ENCODE data around the gene GRB10.

The GRB10 gene

GRCh38 chr7:50693455-50694130 is 89.1 kb downstream of the GRB10 start:
- Histone ChIP-seq H3K36me3 (ENCODE audit: control insufficient read depth in 2 of 2, insufficient read depth in 2 of 2, low read length in 2 of 2) (peaks cover 0 to 4% of the 10 kb centered on the region in 2 donors), H3K27me3 (ENCODE audit: control insufficient read depth in 1 of 2, insufficient read depth in 2 of 2, low read length in 2 of 2) (no peaks in the 10 kb centered on the region), H3K4me1 (ENCODE audit: control insufficient read depth, insufficient read depth, low read length) (peaks cover 19% of the 10 kb centered on the region), H3K9ac (ENCODE audit: low read length in 2 of 2) (no peak overlapping the region), H3K27ac (ENCODE audit: low read length) (no peak overlapping the region), H3K4me3 (ENCODE audit: low read length in 2 of 2) (no peak overlapping the region), H3K9me3 (ENCODE audit: control insufficient read depth in 2 of 2, low read length in 2 of 2) (no peaks in the 10 kb centered on the region)

GRCh38 chr7:50690541-50691011 is 92.1 kb downstream of the GRB10 start:
- H3K27ac ChIP-seq (ENCODE audit: low read length) = no peak overlapping the region
- no peaks in the 10 kb centered on the region for H3K9me3 ChIP-seq (ENCODE audit: control insufficient read depth in 2 of 2, low read length in 2 of 2)
- no peaks in the 10 kb centered on the region for H3K27me3 ChIP-seq (ENCODE audit: control insufficient read depth in 1 of 2, insufficient read depth in 2 of 2, low read length in 2 of 2)
- peaks cover 0 to 7% of the 10 kb centered on the region in 2 donors for H3K36me3 ChIP-seq (ENCODE audit: control insufficient read depth in 2 of 2, insufficient read depth in 2 of 2, low read length in 2 of 2)
- peaks cover 30% of the 10 kb centered on the region for H3K4me1 ChIP-seq (ENCODE audit: control insufficient read depth, insufficient read depth, low read length)
- H3K4me3 ChIP-seq (ENCODE audit: low read length in 2 of 2) = no peak overlapping the region
- H3K9ac ChIP-seq (ENCODE audit: low read length in 2 of 2) = no peak overlapping the region

- Histone ChIP-seq H3K4me1 (ENCODE audit: control insufficient read depth, insufficient read depth, low read length) (peaks cover 31% of the 10 kb centered on the region), H3K27me3 (ENCODE audit: control insufficient read depth in 1 of 2, insufficient read depth in 2 of 2, low read length in 2 of 2) (no peaks in the 10 kb centered on the region), H3K9me3 (ENCODE audit: control insufficient read depth in 2 of 2, low read length in 2 of 2) (no peaks in the 10 kb centered on the region), H3K36me3 (ENCODE audit: control insufficient read depth in 2 of 2, insufficient read depth in 2 of 2, low read length in 2 of 2) (peaks cover 0 to 7% of the 10 kb centered on the region in 2 donors), H3K27ac (ENCODE audit: low read length) (no peak overlapping the region), H3K4me3 (ENCODE audit: low read length in 2 of 2) (no peak overlapping the region), H3K9ac (ENCODE audit: low read length in 2 of 2) (no peak overlapping the region)
Observed at GRCh38 chr7:50688226-50688590, 94.5 kb downstream of the GRB10 start.

GRCh38 chr7:50687575-50688225 is 95.0 kb downstream of the GRB10 start:
- H3K27me3 ChIP-seq (ENCODE audit: control insufficient read depth in 1 of 2, insufficient read depth in 2 of 2, low read length in 2 of 2) = no peaks in the 10 kb centered on the region
- no peaks in the 10 kb centered on the region for H3K9me3 ChIP-seq (ENCODE audit: control insufficient read depth in 2 of 2, low read length in 2 of 2)
- peak overlapping the region; percentile 11 for H3K27ac ChIP-seq (ENCODE audit: low read length)
- no peak overlapping the region for H3K9ac ChIP-seq (ENCODE audit: low read length in 2 of 2)
- H3K4me1 ChIP-seq (ENCODE audit: control insufficient read depth, insufficient read depth, low read length) = peaks cover 31% of the 10 kb centered on the region
- H3K36me3 ChIP-seq (ENCODE audit: control insufficient read depth in 2 of 2, insufficient read depth in 2 of 2, low read length in 2 of 2) = peaks cover 0 to 7% of the 10 kb centered on the region in 2 donors
- no peak overlapping the region for H3K4me3 ChIP-seq (ENCODE audit: low read length in 2 of 2)

GRCh38 chr7:50687096-50687495 is 95.6 kb downstream of the GRB10 start:
- Histone ChIP-seq H3K9ac (ENCODE audit: low read length in 2 of 2) (no peak overlapping the region), H3K4me1 (ENCODE audit: control insufficient read depth, insufficient read depth, low read length) (peaks cover 32% of the 10 kb centered on the region), H3K9me3 (ENCODE audit: control insufficient read depth in 2 of 2, low read length in 2 of 2) (no peaks in the 10 kb centered on the region), H3K4me3 (ENCODE audit: low read length in 2 of 2) (no peak overlapping the region), H3K36me3 (ENCODE audit: control insufficient read depth in 2 of 2, insufficient read depth in 2 of 2, low read length in 2 of 2) (peaks cover 0 to 7% of the 10 kb centered on the region in 2 donors), H3K27me3 (ENCODE audit: control insufficient read depth in 1 of 2, insufficient read depth in 2 of 2, low read length in 2 of 2) (no peaks in the 10 kb centered on the region), H3K27ac (ENCODE audit: low read length) (peak overlapping the region; percentile 11)

GRCh38 chr7:50685135-50686065 is 97.3 kb downstream of the GRB10 start:
- Histone ChIP-seq H3K4me1 (ENCODE audit: control insufficient read depth, insufficient read depth, low read length) (peaks cover 45% of the 10 kb centered on the region), H3K9ac (ENCODE audit: low read length in 2 of 2) (peak overlapping the region in 1 of 2 donors; percentile 46), H3K27ac (ENCODE audit: low read length) (peak overlapping the region; percentile 37)

GRCh38 chr7:50684713-50685075 is 98.0 kb downstream of the GRB10 start:
- Histone ChIP-seq H3K4me3 (ENCODE audit: low read length in 2 of 2) (peak overlapping the region in 1 of 2 donors; percentile 3), H3K36me3 (ENCODE audit: control insufficient read depth in 2 of 2, insufficient read depth in 2 of 2, low read length in 2 of 2) (peaks cover 0 to 3% of the 10 kb centered on the region in 2 donors), H3K27me3 (ENCODE audit: control insufficient read depth in 1 of 2, insufficient read depth in 2 of 2, low read length in 2 of 2) (no peaks in the 10 kb centered on the region), H3K9me3 (ENCODE audit: control insufficient read depth in 2 of 2, low read length in 2 of 2) (no peaks in the 10 kb centered on the region), H3K27ac (ENCODE audit: low read length) (peak overlapping the region; percentile 37), H3K9ac (ENCODE audit: low read length in 2 of 2) (peak overlapping the region in 1 of 2 donors; percentile 46), H3K4me1 (ENCODE audit: control insufficient read depth, insufficient read depth, low read length) (peaks cover 47% of the 10 kb centered on the region)

More at GRCh38 chr7:50685135-50686065, 97.3 kb downstream of the GRB10 start:
- Histone ChIP-seq H3K4me3 (ENCODE audit: low read length in 2 of 2) (peak overlapping the region; percentile 3 to 50), H3K9me3 (ENCODE audit: control insufficient read depth in 2 of 2, low read length in 2 of 2) (no peaks in the 10 kb centered on the region), H3K27me3 (ENCODE audit: control insufficient read depth in 1 of 2, insufficient read depth in 2 of 2, low read length in 2 of 2) (no peaks in the 10 kb centered on the region), H3K36me3 (ENCODE audit: control insufficient read depth in 2 of 2, insufficient read depth in 2 of 2, low read length in 2 of 2) (peaks cover 0 to 3% of the 10 kb centered on the region in 2 donors)

GRCh38 chr7:50684011-50684712 is 98.5 kb downstream of the GRB10 start:
- H3K4me3 ChIP-seq (ENCODE audit: low read length in 2 of 2) = no peak overlapping the region
- H3K27ac ChIP-seq (ENCODE audit: low read length) = peak overlapping the region; percentile 37
- peak overlapping the region in 1 of 2 donors; percentile 46 for H3K9ac ChIP-seq (ENCODE audit: low read length in 2 of 2)
- peaks cover 47% of the 10 kb centered on the region for H3K4me1 ChIP-seq (ENCODE audit: control insufficient read depth, insufficient read depth, low read length)
- peaks cover 0 to 3% of the 10 kb centered on the region in 2 donors for H3K36me3 ChIP-seq (ENCODE audit: control insufficient read depth in 2 of 2, insufficient read depth in 2 of 2, low read length in 2 of 2)
- H3K27me3 ChIP-seq (ENCODE audit: control insufficient read depth in 1 of 2, insufficient read depth in 2 of 2, low read length in 2 of 2) = no peaks in the 10 kb centered on the region
- H3K9me3 ChIP-seq (ENCODE audit: control insufficient read depth in 2 of 2, low read length in 2 of 2) = no peaks in the 10 kb centered on the region

GRCh38 chr7:50682573-50682972 is 100.1 kb downstream of the GRB10 start:
- Histone ChIP-seq H3K27ac (ENCODE audit: low read length) (no peak overlapping the region), H3K4me3 (ENCODE audit: low read length in 2 of 2) (no peak overlapping the region), H3K27me3 (ENCODE audit: control insufficient read depth in 1 of 2, insufficient read depth in 2 of 2, low read length in 2 of 2) (no peaks in the 10 kb centered on the region), H3K4me1 (ENCODE audit: control insufficient read depth, insufficient read depth, low read length) (peaks cover 39% of the 10 kb centered on the region), H3K9me3 (ENCODE audit: control insufficient read depth in 2 of 2, low read length in 2 of 2) (no peaks in the 10 kb centered on the region), H3K36me3 (ENCODE audit: control insufficient read depth in 2 of 2, insufficient read depth in 2 of 2, low read length in 2 of 2) (peaks cover 0 to 3% of the 10 kb centered on the region in 2 donors), H3K9ac (ENCODE audit: low read length in 2 of 2) (no peak overlapping the region)

- Histone ChIP-seq H3K9ac (ENCODE audit: low read length in 2 of 2) (no peak overlapping the region), H3K36me3 (ENCODE audit: control insufficient read depth in 2 of 2, insufficient read depth in 2 of 2, low read length in 2 of 2) (no peaks in the 10 kb centered on the region), H3K4me3 (ENCODE audit: low read length in 2 of 2) (no peak overlapping the region), H3K27ac (ENCODE audit: low read length) (no peak overlapping the region), H3K27me3 (ENCODE audit: control insufficient read depth in 1 of 2, insufficient read depth in 2 of 2, low read length in 2 of 2) (no peaks in the 10 kb centered on the region), H3K4me1 (ENCODE audit: control insufficient read depth, insufficient read depth, low read length) (peaks cover 39% of the 10 kb centered on the region), H3K9me3 (ENCODE audit: control insufficient read depth in 2 of 2, low read length in 2 of 2) (no peaks in the 10 kb centered on the region)
Observed at GRCh38 chr7:50682079-50682478, 100.6 kb downstream of the GRB10 start.

Measured in stomach smooth muscle (tissue), 2 donors.